Stimulated activated CD8-positive, alpha-beta memory T cell treated with anti-CD3 and anti-CD28 coated beads, Interleukin-15, amount 100 ng/mL, for 48 hours (primary cell): ENCODE results near the gene GAS5.
A peak's percentile ranks its signal among the peaks of the same experiment; 100 is the strongest.
"Not testable (repeated sequence)": the region's sequence is repeated elsewhere in the genome, so short reads cannot be mapped to it uniquely, and the experiment has no call there.

Experiments used
- DNase-seq, 2 donors: peaks; one replicate each; pipeline ENCODE4 v3.0.0-alpha.2; 2020; ENCODE audit warnings: low read depth in 2 of 2

Gene GAS5

DNA sequence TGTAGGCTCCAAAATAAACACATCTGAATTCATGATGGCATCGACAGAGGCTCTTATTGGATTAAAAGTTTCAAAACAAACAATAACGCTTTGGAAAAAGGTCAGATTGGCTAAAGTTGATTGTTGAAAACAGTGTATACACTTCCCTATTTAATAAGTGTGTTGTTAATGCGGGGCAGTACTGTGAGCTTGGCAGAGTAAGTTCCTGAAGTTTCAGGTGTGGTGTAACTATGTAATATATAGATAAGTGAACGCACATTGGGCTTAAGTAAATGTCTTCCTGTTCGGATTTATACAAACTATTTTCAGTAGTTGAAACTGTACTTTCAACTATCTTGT is 1.2 kb upstream of the GAS5 start:
- DNase-seq: no peak

DNA sequence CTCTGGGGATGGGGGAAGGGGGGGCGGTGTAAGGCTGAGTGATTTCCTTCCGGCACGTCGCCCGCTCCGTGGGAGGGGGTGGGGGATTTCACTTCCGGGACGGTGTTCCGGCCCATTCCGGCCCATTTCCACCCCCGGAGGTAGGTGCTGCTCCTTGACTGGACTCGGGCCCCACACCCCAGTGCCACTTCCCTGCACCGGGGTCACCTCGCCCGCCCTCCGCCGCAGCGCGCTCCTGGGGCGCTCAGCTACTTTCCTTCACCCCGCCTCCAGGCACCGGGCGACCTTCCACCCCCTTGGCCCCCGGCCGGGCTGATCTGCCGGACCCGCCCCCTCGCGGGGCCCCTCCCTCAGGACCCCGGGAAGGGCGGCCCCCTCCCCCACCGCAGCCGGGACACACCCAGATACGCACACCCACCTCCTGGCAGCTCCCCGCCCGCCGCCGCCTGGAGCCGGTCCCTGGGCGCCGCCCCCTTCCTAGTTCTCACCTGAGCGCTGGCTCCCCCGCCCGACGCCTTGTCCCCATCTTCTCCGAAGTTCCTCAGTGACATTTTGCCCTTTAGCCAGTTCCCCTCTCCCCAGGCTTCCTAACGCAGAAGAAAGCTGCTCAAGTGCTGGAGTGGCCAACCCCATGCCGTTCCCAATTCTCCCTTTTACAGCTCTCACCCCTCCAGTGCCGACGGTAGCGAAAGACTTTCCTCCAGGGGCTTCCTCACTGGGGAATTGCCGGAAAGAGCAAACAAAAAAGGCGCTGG is 654 bp upstream of the GAS5 start, which contains the start of gene ZBTB37:
ZBTB37 (plus strand) TSS at position 115 of the 755 bp plus-strand sequence. CDS start 1,846 bp downstream, outside the sequence.
- peak; percentile 91 to 93 for DNase-seq

DNA sequence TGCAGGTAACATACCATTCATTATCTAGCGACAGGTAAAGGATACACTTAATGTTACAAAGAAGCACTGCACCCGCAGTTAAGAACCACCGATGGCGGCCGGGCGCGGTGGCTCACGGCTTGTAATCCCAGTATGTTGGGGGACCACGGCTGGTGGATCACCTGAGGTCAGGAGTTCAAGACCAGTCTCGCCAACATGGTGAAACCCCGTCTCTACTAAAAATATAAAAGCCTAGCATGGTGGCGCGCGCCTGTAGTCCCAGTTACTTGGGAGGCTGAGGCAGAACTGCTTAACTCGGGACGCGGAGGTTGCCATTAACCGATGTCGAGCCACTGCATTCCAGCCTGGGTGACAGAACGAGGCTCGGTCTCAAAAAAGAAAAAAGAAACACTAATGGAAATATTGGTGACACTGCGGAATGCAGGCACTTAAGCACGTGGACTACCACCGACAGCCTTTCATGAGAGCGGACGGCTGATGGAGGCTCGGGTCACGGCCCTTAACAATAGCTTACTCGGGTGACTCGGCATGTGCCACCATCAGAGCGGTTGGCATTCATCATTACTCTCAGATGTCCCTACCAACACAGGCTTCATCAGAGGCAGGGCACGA is 542 bp downstream of the GAS5 start:
- no peak for DNase-seq

DNA sequence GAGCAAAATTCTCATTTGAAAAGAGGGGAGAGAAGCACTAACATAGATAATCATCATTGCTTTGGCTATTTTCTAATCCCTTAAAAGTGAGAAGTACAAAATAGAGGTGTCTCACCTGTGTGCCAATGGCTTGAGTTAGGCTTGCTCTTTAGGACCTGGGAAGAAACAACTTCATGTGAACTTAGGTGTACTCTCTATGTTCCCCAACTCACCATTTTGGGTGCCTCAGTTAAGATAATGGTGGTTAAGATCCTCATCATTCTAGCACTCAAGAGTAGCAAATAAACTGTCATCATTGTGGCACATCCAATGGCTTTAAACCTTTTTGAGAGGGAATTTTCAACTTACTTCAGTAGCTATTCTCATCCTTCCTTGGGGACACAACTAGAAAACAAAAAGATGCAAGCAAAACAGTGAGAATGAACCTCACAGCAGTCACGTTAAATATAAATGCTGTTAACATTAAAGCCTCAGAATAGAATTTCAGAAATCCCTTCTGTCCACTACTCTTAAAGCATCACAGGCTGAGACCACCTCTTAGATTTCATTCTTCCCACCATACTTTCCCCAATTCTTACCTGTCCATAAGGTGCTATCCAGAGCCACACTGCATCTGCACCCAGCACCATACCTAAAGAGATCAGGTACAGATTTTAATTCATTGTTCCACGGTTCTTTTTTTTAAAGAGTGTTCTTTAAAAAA is 1.2 kb downstream of the GAS5 start:
- no peak for DNase-seq

DNA sequence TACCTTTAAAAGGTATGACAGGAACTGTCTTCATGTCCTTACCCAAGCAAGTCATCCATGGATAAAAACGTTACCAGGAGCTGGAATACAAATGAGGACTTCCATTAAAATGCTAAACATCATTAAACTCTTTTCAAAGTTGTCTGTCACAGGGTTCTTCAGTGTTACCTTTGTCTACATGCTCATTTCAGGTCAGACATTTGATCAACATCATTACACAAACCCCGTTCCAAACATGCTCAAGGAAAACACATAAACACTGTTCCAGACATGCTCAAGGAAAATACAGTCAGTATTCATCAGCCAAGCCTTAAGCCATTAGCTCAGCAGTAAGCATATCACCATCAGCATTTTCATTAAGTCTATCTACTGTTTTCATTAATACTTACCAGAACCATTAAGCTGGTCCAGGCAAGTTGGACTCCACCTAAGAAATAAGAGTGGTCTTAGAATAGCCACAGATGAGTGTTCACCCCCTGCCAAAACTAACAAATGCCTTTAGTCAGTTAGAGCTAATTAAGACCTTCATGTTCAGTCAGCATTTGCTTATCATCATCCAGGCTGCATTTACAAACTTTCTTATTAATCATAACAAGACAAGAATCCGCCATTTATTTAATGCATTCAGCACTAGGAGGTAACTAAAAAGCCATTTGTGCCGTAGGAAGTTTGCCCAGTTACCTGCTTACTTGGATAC is 2.2 kb downstream of the GAS5 start:
- DNase-seq: no peak

DNA sequence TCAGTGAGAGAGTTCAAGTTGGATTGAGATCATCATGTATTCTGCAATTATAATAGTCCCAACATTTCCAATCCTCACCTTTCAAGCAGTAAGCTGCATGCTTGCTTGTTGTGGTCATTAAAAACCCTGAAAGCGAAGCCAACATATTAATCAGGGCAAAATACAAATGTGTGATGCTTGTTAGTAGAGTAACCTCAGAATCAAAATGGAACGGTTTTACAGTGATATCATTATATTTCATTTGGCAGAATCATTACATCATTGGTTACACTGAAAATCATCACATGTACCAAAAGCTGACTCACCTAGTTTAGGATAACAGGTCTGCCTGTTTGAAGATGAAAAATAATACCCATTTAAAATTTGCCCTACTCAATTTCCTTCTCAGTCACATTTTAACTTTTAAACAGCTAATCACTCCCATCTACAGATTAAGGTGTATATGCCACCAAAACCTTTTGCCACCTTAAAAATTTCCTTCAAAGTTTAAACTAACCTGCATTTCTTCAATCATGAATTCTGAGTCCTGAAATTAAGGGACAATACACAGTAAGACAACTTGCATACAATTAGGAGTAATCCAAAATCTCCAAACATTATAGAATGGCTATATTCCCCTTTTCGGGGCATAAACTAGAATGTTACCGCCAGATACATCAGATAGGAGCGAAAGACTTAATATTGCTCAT is 3.5 kb downstream of the GAS5 start:
- no peak for DNase-seq

DNA sequence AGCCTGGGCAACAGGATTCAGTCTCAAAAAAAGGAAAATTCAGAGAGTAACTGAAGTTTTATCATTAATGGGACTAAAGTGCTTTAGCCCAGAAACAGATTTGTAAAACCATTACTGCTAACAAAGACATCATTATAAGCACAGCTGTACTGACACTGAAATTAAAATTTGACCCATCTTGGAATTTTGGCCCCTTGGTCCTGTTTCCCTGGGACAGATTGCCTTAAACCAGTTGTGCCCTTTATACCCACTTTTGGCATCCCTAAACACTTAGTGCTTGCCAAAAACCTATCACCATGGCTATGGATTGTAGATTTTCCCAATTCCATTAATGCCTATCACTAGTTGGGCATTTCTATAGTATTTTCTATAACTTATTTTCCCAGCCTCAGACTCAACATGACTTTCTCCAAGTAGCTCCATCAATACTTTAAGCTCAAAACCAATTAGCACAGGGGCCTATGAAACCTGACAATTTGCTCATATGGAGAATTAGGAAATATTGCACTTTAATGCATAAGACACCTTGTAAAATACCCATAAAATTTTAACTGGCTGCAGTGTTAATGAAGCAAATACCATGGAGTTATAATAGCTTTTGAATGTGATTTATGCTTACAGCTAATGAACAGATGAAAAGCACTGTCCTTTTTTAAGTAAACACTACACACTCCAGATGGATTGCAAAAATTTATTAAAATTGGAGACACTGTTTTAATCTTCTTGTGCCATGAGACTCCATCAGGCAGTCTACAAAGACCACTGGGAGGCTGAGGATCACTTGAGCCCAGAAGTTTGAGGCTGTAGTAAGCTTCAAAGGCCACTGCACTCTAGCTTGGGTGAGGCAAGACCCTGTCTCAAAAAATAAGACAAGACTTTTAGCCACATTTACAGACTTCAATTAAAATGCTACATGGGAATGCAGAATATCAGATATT is 4.3 kb downstream of the GAS5 start:
- DNase-seq: no peak

DNA sequence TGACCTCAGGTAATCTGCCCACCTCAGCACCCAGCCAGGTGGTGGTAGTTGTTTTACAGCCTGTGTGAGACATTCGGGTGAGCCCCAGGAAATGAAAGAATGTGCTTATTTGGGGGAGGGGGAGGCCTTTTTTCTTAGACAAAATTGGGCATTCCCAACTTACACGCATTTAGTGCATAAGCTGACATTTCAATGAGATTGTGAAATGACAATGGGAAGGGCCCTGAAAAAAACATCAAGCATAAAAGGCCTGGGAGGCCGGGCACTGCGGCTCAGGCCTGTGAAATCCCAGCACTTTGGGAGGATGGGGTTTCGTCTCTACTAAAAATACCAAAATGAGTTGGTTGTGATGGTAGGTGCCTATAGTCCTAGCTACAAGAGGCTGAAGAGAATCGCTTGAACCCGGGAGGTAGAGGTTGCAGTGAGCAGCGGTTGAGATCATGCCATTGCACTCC is 5.0 kb downstream of the GAS5 start:
- DNase-seq: no peak

DNA sequence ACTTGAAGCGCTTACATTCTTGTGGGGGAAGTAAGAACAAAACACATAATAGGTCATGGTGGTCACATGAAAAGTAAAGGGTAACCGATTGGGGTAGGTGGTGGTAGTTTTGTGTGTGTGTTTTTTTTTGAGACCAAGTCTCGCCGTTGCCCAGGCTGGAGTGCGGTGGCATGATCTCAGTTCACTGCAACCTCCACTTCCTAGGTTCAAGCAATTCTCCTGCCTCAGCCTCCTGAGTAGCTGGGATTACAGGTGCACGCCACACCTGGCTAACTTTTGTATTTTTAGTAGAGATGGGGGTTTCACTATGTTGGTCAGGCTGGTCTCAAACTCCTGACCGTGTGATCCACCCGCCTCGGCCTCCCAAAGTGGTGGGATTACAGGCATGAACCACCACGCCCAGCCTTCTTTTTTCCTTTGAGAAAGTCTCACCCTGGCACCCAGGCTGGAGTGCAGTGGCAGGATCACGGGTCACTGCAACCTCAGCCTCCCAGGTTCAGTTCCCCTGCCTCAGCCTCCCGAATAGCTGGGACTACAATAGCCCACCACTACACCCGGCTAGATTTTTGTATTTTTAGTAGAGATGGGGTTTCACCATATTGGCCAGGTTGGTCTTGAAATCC is 5.5 kb downstream of the GAS5 start:
- peak in 1 of 2 donors; percentile 40 for DNase-seq

DNA sequence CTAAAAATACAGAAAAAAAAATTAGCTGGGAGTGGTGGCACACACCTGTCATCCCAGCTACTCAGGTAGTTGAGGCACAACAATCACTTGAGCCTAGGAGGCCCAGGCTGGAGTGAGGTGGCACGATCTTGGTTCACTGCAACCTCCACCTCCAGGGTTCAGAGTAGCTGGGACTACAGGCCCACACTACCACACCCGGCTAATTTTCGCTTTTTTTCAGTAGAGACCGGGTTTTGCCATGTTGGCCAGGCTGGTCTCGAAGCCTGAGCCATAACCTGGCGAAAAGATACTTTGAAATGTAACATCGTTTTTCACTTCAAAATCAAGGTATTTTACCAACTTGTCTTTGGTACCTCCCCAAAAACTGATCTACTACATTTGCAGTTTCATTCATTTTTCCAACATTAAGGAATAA is 6.1 kb downstream of the GAS5 start:
- DNase-seq: no peak

DNA sequence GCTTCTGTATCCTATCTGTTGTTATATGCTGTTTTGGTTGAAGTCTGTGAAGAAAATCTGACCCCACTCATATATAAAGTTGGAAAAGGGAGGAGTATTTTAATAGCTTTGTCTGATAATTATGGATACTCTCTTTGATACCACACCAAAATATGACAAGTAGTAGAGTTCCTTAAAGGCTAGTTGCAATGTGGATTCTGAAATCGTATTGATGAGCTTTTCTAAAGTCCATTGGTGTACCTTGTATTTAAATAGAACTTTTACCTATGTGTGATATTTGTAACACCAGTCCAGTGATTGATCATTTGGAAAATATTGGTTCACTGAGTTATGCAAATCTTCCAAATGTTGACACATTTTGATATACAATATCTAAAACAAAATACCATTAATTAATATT is 7.7 kb downstream of the GAS5 start:
- DNase-seq: no peak

DNA sequence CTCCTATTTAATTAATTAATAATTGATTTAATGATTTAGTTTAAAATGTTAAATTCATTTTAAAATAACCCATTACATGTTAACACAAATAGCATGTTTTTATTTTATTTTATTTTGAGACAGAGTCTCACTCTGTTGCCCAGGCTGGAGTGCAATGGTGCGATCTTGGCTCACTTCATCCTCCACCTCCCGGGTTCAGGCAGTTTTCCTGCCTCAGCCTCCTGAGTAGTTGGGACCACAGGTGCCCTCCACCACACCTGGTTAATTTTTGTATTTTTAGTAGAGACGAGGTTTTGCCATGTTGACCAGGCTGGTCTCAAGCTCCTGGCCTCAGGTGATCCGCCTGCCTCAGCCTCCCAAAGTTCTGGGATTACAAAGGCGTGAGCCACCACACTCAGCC is 8.2 kb downstream of the GAS5 start:
- DNase-seq: not testable (repeated sequence)

DNA sequence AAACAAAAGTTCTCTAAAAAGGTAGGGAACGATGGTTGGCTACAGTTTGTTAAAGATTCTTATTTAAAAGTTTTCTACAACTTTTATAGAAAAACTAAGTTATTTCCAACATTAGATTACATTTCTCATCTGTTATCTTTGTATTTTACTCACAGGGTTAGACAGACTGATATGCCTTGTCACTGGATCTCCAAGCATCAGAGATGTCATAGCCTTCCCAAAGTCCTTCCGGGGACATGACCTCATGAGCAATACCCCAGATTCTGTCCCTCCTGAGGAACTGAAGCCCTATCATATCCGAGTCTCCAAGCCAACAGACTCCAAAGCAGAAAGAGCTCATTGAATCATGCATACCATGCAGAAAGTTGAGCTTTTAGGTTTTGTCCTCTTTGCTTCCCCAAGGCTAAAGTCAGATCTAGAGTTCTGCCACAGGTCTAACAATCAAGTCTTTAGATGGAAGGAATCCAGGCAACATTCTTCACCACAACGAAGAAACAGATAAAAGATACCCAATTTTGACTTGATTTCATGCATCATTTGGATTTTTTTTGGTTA is 10.3 kb downstream of the GAS5 start:
- DNase-seq: no peak

DNA sequence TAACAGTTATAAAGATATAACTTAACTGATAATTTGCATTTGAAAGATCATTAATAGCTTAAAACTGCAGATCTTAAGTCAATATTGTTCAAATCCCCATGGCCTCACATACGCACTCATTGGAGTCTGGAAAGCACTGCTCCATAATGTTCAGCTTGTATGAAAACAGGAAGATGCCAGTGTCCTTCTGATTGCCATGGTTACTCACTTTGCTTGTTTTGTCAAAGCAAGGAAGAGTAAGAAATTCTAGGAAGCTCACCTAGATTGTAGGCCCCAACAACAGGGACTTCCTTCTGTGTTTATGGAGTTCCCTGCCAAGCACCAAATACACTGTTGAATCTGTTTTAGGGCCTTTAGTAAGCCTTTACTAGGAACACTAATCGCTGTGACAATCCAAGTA is 10.9 kb downstream of the GAS5 start:
- no peak for DNase-seq

DNA sequence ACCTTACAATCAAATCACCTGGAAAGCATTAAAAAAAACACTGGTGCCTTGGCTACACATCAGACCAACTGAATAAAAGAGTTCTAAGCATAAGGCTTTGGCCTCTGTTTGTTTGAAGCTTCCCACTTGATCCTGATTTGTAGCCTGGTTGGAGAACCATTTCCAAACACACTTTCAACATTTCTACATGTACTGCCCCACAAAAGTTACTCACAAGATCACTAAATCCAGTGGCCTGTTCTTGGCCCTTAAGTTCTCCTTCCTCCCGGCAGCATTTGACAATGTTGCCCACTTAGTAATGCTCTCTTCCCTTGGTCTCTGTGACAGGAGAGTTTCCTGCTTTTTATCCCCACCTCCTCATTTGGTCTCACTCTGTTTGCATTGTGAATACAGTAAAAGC is 11.8 kb downstream of the GAS5 start:
- DNase-seq: no peak

DNA sequence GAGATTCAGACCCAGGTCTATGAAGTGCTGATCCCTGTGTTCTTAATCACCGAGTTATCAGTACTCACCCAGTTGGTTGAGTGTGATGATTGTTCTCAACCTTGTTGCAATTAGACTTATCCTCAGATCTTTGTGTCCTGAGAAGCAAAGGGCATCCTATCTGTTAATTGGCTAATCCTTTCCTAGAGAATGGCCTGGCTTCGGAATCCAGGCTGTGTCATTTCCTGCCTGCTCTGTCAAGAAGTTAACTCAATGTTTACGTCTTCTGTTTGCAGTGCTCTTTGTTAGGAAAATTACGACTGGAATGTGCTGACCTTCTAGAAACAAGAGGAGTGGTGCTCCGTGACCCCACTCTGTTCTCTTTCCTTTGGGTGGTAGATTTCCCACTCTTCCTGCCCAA is 14.7 kb downstream of the GAS5 start:
- DNase-seq: no peak

DNA sequence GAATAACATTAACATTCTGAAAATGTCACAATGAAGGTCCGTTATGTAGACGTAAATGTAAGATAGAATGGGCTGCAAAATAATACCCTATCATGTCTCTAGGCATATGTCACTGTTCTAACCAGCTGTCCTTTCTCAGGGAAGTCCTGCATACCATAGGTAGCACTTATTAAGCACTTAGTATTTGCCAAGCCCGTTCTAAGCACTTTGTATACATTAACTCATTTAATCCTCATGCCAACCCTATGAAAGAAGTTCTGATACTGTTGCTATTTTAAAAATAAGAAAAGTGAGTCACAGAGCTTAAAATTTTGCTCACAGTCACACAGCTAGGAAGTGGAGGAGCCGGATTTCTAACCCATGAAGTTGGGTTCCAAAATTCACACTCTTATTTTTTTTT is 15.7 kb downstream of the GAS5 start:
- DNase-seq: no peak

DNA sequence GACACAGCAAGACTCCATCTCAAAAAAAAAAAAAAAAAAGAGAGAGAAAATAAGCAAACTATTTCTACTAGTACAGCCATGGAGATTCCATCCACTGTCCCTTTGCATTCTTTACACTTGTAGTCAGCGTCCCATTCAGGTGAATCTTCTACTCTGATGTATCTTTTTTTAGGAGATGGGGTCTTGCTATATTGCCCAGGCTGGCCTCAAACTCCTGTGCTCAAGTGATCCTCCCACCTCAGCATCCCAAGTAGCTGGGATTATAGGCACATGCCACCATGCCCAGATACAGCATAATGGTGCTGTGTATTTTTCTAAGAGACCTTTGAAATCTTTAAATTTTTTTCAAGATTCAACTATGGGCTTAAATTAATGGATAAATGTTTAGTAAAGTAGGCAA is 35.0 kb downstream of the GAS5 start:
- no peak for DNase-seq

DNA sequence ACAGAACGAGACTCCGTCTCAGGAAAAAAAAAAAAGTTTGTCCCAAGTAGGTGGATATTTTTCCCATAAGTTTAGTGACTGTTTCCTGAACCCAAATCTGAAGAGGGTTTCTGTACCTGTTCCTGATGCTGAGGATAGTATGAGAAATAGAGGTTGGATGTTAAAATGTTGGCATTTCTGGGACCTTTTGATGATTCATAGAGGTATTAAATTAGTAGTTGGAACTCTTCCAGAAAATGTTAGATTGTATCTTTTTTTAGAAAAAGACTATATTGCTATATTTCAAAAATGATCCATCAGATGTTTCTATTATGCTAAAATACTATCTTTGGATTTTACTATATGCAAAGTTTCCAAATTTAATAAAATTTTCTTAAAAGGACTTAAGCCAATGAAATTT is 40.2 kb downstream of the GAS5 start:
- DNase-seq: no peak
